Right lobe of liver (tissue), 4 donors: ENCODE data around the gene SHROOM2.

ENCODE experiments used
- POLR2A ChIP-seq: fragments of 450-650 bp; IDR thresholded peaks from one replicate; pipeline ENCODE4 v1.6.1; 2017; ENCODE audit warnings: antibody characterized with exemption, mild to moderate bottlenecking
- TF ChIP-seq, protein P1 (sequence below), 4 donors: fragments of 200-600 bp in 3 of 4; fragments of 450-650 bp in 1 of 4; IDR thresholded peaks; one replicate each; pipeline versions ENCODE4 v1.5.1 to v1.8.0; 2016 to 2022; ENCODE audit warnings: antibody characterized with exemption in 4 of 4, mild to moderate bottlenecking in 2 of 4
- donor health status: DM: no; HTN: no; CAD: no.
- donor health status: DM: no; HTN: no; CAD: no.
- donor health status: DM: no; HTN: yes; CAD: no.

DNA sequence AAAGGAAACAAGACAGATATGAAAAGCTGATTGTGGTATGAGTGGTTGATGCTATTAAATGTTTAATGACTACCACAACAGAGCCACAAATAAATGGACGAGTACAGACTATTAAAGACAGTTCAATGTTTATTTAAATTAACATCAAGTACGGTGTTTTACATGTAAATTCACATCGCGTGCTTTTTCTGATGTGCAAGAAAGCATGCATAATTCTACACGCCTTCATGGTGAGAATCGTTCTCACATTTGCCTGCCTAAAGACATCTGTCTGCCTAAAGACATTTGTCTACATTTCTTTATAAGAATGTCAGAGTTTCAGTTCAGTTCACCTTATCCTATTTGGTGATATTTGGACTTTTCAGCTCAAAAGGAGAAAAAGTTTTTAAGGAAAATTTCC is 13.3 kb upstream of the SHROOM2 start:
- TF ChIP-seq, protein P1, sequence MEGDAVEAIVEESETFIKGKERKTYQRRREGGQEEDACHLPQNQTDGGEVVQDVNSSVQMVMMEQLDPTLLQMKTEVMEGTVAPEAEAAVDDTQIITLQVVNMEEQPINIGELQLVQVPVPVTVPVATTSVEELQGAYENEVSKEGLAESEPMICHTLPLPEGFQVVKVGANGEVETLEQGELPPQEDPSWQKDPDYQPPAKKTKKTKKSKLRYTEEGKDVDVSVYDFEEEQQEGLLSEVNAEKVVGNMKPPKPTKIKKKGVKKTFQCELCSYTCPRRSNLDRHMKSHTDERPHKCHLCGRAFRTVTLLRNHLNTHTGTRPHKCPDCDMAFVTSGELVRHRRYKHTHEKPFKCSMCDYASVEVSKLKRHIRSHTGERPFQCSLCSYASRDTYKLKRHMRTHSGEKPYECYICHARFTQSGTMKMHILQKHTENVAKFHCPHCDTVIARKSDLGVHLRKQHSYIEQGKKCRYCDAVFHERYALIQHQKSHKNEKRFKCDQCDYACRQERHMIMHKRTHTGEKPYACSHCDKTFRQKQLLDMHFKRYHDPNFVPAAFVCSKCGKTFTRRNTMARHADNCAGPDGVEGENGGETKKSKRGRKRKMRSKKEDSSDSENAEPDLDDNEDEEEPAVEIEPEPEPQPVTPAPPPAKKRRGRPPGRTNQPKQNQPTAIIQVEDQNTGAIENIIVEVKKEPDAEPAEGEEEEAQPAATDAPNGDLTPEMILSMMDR (IDR thresholded peaks at IDR 0.05), result no peak
- TF ChIP-seq POLR2A, result no peak
